ENCODE results near the gene RAPGEF1.

RAPGEF1 gene

GRCh38 chr9:131641618-131642495 lies 98.0 kb downstream of the RAPGEF1 start:
- peak; percentile 58 for DNase-seq

- DNase-seq: no peak
Measured at GRCh38 chr9:131640438-131641137, 99.3 kb downstream of the RAPGEF1 start.

GRCh38 chr9:131639769-131640437 lies 100.0 kb downstream of the RAPGEF1 start:
- no peak for DNase-seq

GRCh38 chr9:131636593-131636992 lies 103.3 kb downstream of the RAPGEF1 start:
- no peak for DNase-seq

GRCh38 chr9:131635892-131636291 lies 104.0 kb downstream of the RAPGEF1 start:
- no peak for DNase-seq

- DNase-seq: peak; percentile 47
Measured at GRCh38 chr9:131635285-131635684, 104.6 kb downstream of the RAPGEF1 start.

GRCh38 chr9:131633491-131634031 lies 106.3 kb downstream of the RAPGEF1 start:
- DNase-seq: peak; percentile 64

- DNase-seq: peak; percentile 59
Measured at GRCh38 chr9:131631306-131631705, 108.6 kb downstream of the RAPGEF1 start.

GRCh38 chr9:131630205-131630831 lies 109.6 kb downstream of the RAPGEF1 start:
- no peak for DNase-seq

- DNase-seq: no peak
Measured at GRCh38 chr9:131629825-131630204, 110.1 kb downstream of the RAPGEF1 start.

GRCh38 chr9:131629226-131629500 lies 110.7 kb downstream of the RAPGEF1 start:
- no peak for DNase-seq

GRCh38 chr9:131628459-131629225 lies 111.2 kb downstream of the RAPGEF1 start:
- no peak for DNase-seq

GRCh38 chr9:131627648-131628458 lies 112.0 kb downstream of the RAPGEF1 start:
- DNase-seq: peak; percentile 51

- DNase-seq: no peak
Measured at GRCh38 chr9:131627326-131627647, 112.6 kb downstream of the RAPGEF1 start.

- no peak for DNase-seq
Measured at GRCh38 chr9:131625790-131626670, 113.8 kb downstream of the RAPGEF1 start.

GRCh38 chr9:131625508-131625787 lies 114.4 kb downstream of the RAPGEF1 start:
- DNase-seq: no peak

GRCh38 chr9:131624636-131625507 lies 115.0 kb downstream of the RAPGEF1 start:
- DNase-seq: peak; percentile 82

GRCh38 chr9:131623655-131624330 lies 116.1 kb downstream of the RAPGEF1 start:
- no peak for DNase-seq

- no peak for DNase-seq
Measured at GRCh38 chr9:131622523-131622922, 117.4 kb downstream of the RAPGEF1 start.

Measured in right hindlimb (tissue), 1 donor.